ENCODE data around the gene SCGB1D1. TPM values are rescaled to one million over a fixed set of nuclear protein-coding genes. Genes with fewer than 3 reads are reported as not detected.
"Not testable (repeated sequence)": the region's sequence is repeated elsewhere in the genome, so short reads cannot be mapped to it uniquely, and the experiment has no call there.

Gene SCGB1D1
- polyA plus RNA-seq, 3 donors, result not detected

- no peak for DNase-seq (ENCODE audit: extremely low read depth in 1 of 11, low read depth in 9 of 11, low spot score in 4 of 11)
Observed at GRCh38 chr11:62153087-62153395, 37.0 kb upstream of the SCGB1D1 start.

GRCh38 chr11:62153617-62154016 lies 36.4 kb upstream of the SCGB1D1 start:
- no peak for DNase-seq (ENCODE audit: extremely low read depth in 1 of 11, low read depth in 9 of 11, low spot score in 4 of 11)

GRCh38 chr11:62157603-62158002 lies 32.4 kb upstream of the SCGB1D1 start:
- no peak for DNase-seq (ENCODE audit: extremely low read depth in 1 of 11, low read depth in 9 of 11, low spot score in 4 of 11)

DNA sequence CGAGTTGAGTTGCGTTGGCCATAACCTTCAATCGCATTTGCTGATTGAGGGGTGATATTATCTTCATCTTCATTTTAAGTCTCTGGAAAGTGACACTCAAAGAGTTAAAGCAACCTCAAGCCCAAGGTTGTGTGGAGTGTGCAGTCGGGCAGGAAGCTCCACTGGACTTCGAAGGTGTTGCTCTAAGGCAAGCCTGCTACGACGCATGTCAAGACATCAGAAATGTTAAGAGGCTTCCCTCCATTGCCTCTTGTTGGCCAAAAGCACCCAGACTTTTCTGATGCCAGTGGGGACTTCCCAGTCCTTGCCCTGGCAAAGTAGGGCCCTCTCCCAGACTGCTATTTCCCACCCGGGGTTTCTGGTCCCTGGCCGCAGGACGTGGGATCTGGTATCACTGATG lies 23.6 kb upstream of the SCGB1D1 start:
- no peak for DNase-seq (ENCODE audit: extremely low read depth in 1 of 11, low read depth in 9 of 11, low spot score in 4 of 11)

GRCh38 chr11:62169448-62169847 lies 20.6 kb upstream of the SCGB1D1 start:
- no peak for DNase-seq (ENCODE audit: extremely low read depth in 1 of 11, low read depth in 9 of 11, low spot score in 4 of 11)

- no peak for DNase-seq (ENCODE audit: extremely low read depth in 1 of 11, low read depth in 9 of 11, low spot score in 4 of 11)
Observed at GRCh38 chr11:62169935-62170334, 20.1 kb upstream of the SCGB1D1 start.

GRCh38 chr11:62171261-62171723 lies 18.7 kb upstream of the SCGB1D1 start:
- DNase-seq (ENCODE audit: extremely low read depth in 1 of 11, low read depth in 9 of 11, low spot score in 4 of 11), result peak; percentile 60 to 88 (median 79)

DNA sequence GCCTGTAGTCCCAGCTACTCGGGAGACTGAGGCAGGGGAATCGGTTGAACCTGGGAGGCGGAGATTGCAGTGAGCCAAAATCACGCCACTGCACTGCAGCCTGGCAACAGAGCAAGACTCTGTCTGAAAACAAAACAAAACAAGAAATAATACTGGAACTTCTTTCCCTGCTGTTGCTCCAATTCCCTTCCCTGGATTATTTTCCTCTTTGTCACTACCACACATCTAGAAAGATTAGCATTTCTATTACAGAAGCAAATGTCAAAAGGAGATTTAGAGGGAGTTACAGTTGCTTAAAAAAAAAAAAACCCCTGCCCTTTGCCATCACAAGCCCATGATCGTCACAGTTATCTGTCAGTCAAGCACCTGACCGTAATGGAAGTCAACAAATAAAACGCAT lies 17.7 kb upstream of the SCGB1D1 start:
- no peak for DNase-seq (ENCODE audit: extremely low read depth in 1 of 11, low read depth in 9 of 11, low spot score in 4 of 11)

DNA sequence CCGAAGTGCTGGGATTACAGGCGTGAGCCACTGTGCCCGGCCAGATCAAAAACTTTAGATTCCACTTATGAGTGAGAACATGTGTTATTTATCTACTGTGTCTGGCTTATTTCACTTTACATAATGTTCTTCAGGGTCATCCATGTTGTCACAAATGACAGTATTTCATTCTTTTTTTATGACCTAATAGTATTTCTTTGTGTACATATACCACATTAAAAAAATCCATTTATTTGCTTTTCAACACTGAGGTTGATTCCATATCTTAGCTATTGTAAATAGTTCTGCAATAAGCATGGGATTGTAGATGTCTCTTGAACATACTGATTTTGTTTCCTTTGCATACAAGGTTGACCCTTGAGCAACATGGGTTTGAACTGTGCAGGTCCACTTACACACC lies 13.2 kb upstream of the SCGB1D1 start:
- no peak for DNase-seq (ENCODE audit: extremely low read depth in 1 of 11, low read depth in 9 of 11, low spot score in 4 of 11)

- no peak for DNase-seq (ENCODE audit: extremely low read depth in 1 of 11, low read depth in 9 of 11, low spot score in 4 of 11)
Observed at GRCh38 chr11:62179995-62180394, 10.0 kb upstream of the SCGB1D1 start.

GRCh38 chr11:62181097-62181496 lies 8.9 kb upstream of the SCGB1D1 start:
- DNase-seq (ENCODE audit: extremely low read depth in 1 of 11, low read depth in 9 of 11, low spot score in 4 of 11), result no peak

DNA sequence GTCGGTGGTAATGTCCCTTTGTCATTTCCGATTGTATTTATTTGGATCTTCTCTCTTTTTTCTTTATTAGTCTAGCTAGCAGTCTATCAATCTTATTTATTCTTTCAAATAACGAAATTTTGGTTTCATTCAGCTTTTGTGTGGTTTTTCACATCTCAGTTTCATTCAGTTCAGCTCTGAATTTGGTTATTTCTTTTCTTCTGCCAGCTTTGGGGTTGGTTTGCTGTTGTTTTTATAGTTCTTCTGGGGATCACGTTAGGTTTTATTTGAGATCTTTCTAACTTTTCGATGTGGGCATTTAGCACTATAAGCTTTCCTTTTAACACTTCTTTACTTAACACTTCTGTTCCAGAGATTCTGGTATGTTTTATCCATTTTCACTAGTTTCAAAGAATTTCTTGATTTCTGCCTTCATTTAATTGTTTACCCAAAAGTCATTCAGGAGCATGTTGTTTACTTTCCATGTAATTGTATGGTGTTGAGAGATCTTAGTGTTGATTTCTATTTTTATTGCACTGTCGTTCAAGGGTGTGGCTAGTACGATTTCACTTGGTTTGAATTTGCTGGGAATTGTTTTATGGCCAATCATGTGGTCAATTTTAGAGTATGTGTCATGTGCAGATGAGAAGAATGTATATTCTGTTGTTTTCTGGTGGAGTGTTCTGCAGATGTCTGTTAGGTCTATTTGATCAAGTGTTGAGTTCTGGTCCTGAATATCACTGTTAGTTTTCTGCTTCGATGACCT lies 7.7 kb upstream of the SCGB1D1 start:
- no peak for DNase-seq (ENCODE audit: extremely low read depth in 1 of 11, low read depth in 9 of 11, low spot score in 4 of 11)

- DNase-seq (ENCODE audit: extremely low read depth in 1 of 11, low read depth in 9 of 11, low spot score in 4 of 11), result no peak
Observed at GRCh38 chr11:62186195-62186594, 3.8 kb upstream of the SCGB1D1 start.

DNA sequence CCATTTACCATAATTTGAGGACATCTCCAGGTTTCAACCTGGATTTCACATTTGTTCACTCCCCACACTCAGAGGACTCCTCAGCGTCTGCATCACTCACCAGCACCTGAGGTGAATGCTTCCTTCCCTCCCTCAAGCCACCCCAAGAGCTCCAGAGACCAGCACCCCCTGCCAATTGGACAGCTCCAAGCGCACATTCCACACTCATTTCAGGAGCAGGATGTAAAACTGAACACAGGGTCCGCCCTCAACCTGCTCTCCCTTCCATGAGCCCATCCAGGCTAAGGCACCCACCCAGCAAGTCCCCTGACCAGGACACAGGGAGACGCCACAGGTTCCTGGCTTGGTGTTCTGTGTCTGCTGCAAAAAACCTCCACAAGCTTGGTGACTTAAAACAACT lies 3.9 kb downstream of the SCGB1D1 start:
- peak in 2 of 11 donors; percentile 18 to 26 for DNase-seq (ENCODE audit: extremely low read depth in 1 of 11, low read depth in 9 of 11, low spot score in 4 of 11)

- not testable (repeated sequence) for DNase-seq (ENCODE audit: extremely low read depth in 1 of 11, low read depth in 9 of 11, low spot score in 4 of 11)
Observed at GRCh38 chr11:62195010-62195409, 5.0 kb downstream of the SCGB1D1 start.

DNA sequence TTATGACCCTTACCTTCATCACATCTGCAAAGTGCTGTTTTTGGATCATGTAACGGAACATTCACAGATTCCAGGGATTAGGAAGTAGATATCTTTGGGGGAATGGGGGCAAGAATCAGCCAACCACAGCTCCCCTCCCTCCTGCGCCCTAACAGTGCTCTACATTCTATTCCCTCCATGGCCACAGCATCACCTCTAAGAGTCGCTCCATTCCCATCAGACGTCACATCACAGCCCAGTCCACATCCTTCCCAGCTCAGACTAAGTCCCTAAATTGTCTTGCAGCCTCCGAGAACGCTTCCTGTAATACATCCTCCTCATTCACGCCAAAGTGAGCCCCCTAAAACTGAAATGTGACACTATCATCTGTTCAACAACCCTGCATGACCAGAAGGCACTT lies 5.9 kb downstream of the SCGB1D1 start:
- DNase-seq (ENCODE audit: extremely low read depth in 1 of 11, low read depth in 9 of 11, low spot score in 4 of 11), result no peak

GRCh38 chr11:62197400-62197799 lies 7.4 kb downstream of the SCGB1D1 start:
- DNase-seq (ENCODE audit: extremely low read depth in 1 of 11, low read depth in 9 of 11, low spot score in 4 of 11), result not testable (repeated sequence)

- DNase-seq (ENCODE audit: extremely low read depth in 1 of 11, low read depth in 9 of 11, low spot score in 4 of 11), result no peak
Observed at GRCh38 chr11:62201376-62201775, 11.4 kb downstream of the SCGB1D1 start.

- DNase-seq (ENCODE audit: extremely low read depth in 1 of 11, low read depth in 9 of 11, low spot score in 4 of 11), result no peak
Observed at GRCh38 chr11:62202910-62203309, 12.9 kb downstream of the SCGB1D1 start.

- no peak for DNase-seq (ENCODE audit: extremely low read depth in 1 of 11, low read depth in 9 of 11, low spot score in 4 of 11)
Observed at GRCh38 chr11:62204430-62204829, 14.4 kb downstream of the SCGB1D1 start.

GRCh38 chr11:62205441-62205840 lies 15.4 kb downstream of the SCGB1D1 start:
- no peak for DNase-seq (ENCODE audit: extremely low read depth in 1 of 11, low read depth in 9 of 11, low spot score in 4 of 11)

Data from renal cortex interstitium (tissue), 11 donors.